Cardiac fibroblast (primary cell): ENCODE data around the gene CCNL2.
"Not testable (repeated sequence)": the region's sequence is repeated elsewhere in the genome, so short reads cannot be mapped to it uniquely, and the experiment has no call there.

Experiments used
- DNase-seq, 2 donors: peaks; one replicate each; pipeline versions ENCODE4 v3.0.0 to v3.0.0-alpha.2; 2010; ENCODE audit warnings: low read depth in 2 of 2
- H3K4me3 ChIP-seq, 2 donors: replicated peaks in 1 of 2; 1 replicate in 1 of 2; 2 replicates in 1 of 2; pipeline ENCODE4 v1.5.1; 2011; ENCODE audit warnings: low read depth in 2 of 2, low read length in 2 of 2, mild to moderate bottlenecking in 2 of 2, moderate library complexity in 1 of 2
- CTCF ChIP-seq: IDR thresholded peaks from one replicate; pipeline ENCODE4 v1.5.1; 2011; ENCODE audit warnings: low read depth, mild to moderate bottlenecking, low read length, inconsistent platforms

Gene CCNL2

GRCh38 chr1:1390675-1391074 lies 8.5 kb downstream of the CCNL2 start:
- no peak for DNase-seq
- no peak for TF ChIP-seq CTCF

GRCh38 chr1:1388078-1388472 lies 11.1 kb downstream of the CCNL2 start:
- no peak for DNase-seq
- TF ChIP-seq CTCF, result no peak
- no peak overlapping the region for H3K4me3 ChIP-seq

More at GRCh38 chr1:1390675-1391074, 8.5 kb downstream of the CCNL2 start:
- no peak overlapping the region for H3K4me3 ChIP-seq

GRCh38 chr1:1387098-1388077 lies 11.7 kb downstream of the CCNL2 start:
- no peak overlapping the region for H3K4me3 ChIP-seq
- no peak for TF ChIP-seq CTCF
- DNase-seq, result no peak

- no peak overlapping the region for H3K4me3 ChIP-seq
- no peak for TF ChIP-seq CTCF
- DNase-seq, result no peak
These were observed 13.2 kb downstream of the CCNL2 start for GRCh38 chr1:1385931-1386330.

GRCh38 chr1:1385339-1385738 lies 13.8 kb downstream of the CCNL2 start:
- not testable (repeated sequence) for DNase-seq

GRCh38 chr1:1381294-1381693 lies 17.8 kb downstream of the CCNL2 start:
- H3K4me3 ChIP-seq, result no peak overlapping the region
- DNase-seq, result no peak
- TF ChIP-seq CTCF, result no peak

More at GRCh38 chr1:1385339-1385738, 13.8 kb downstream of the CCNL2 start:
- H3K4me3 ChIP-seq, result not testable (repeated sequence)

- no peak overlapping the region for H3K4me3 ChIP-seq
- no peak for DNase-seq
- no peak for TF ChIP-seq CTCF
These were observed 18.3 kb downstream of the CCNL2 start for GRCh38 chr1:1380860-1381259.
